Tibial artery (tissue), 4 donors: Measurements from ENCODE around the gene ALAS2.
"Not testable (repeated sequence)": the region's sequence is repeated elsewhere in the genome, so short reads cannot be mapped to it uniquely, and the experiment has no call there.

Experiments
- DNase-seq, 2 donors: peaks; one replicate each; pipeline ENCODE4 v3.0.0-alpha.2; 2019
- H3K27ac ChIP-seq, 2 donors: fragments of 200-600 bp; sonication (generic) in 1 of 2; 1 replicate in 1 of 2; 2 replicates in 1 of 2; pipeline ENCODE4 v1.5.1; 2018 to 2019; ENCODE audit warnings: mild to moderate bottlenecking in 1 of 2
- H3K27me3 ChIP-seq, 2 donors: fragments of 200-600 bp; sonication (generic) in 1 of 2; one replicate each; pipeline versions ENCODE4 v1.5.1 to v1.6.0; 2016 to 2019
- H3K36me3 ChIP-seq, 3 donors: fragments of 200-600 bp; sonication (generic) in 2 of 3; one replicate each; pipeline ENCODE4 v1.5.1; 2016 to 2019; ENCODE audit warnings: mild to moderate bottlenecking in 2 of 3
- H3K4me1 ChIP-seq, 4 donors: fragments of 200-600 bp; sonication (generic) in 2 of 4; 1 replicate in 3 of 4; 2 replicates in 1 of 4; pipeline ENCODE4 v1.5.1; 2016 to 2019
- H3K4me3 ChIP-seq, 2 donors: fragments of 200-600 bp; sonication (generic) in 1 of 2; 1 replicate in 1 of 2; 2 replicates in 1 of 2; pipeline ENCODE4 v1.5.1; 2018 to 2019; ENCODE audit warnings: mild to moderate bottlenecking in 2 of 2
- H3K9me3 ChIP-seq, 3 donors: fragments of 200-600 bp; sonication (generic) in 1 of 3; one replicate each; pipeline ENCODE4 v1.5.1; 2016 to 2019
- CTCF ChIP-seq, 2 experiments: fragments of 200-600 bp in 1 of 2; fragments of 450-650 bp in 1 of 2; IDR thresholded peaks; one replicate each; pipeline ENCODE4 v1.5.1; 2017 to 2019; ENCODE audit warnings: antibody characterized with exemption in 2 of 2, mild to moderate bottlenecking in 1 of 2, moderate library complexity in 1 of 2
- intact Hi-C: fragments of 100-400 bp; cut with DNase I; formaldehyde crosslinking; loops from one replicate; pipeline ENCODE4 v1.15.0; 2023; ENCODE audit warnings: low total_unique reads

ALAS2 gene

DNA sequence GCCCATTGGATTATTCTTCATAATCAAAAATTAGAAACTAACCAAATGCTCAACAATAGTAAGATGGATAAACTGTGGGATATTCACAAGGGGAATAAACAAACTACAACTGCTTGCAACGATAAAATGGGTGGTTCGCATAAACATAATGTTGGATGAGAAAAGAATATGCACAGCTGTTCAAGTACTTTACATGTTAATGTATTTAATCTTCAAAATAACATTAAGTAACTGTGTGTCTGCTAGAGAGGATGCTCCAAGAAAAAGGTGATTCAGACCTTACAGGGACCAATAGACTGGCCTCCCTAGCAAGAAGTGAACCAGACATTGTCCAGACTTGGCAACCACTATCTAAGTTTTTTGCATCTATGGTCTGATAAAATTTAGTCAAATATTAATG lies 39.1 kb downstream of the ALAS2 start:
- intact Hi-C loops = no loop called here
- Histone ChIP-seq H3K4me1 (no peaks in the 10 kb centered on the region), H3K36me3 (no peaks in the 10 kb centered on the region), H3K4me3 (no peak overlapping the region), H3K27ac (no peak overlapping the region), H3K27me3 (no peaks in the 10 kb centered on the region), H3K9me3 (no peaks in the 10 kb centered on the region)
- no peak for TF ChIP-seq CTCF (IDR thresholded peaks at IDR 0.05)
- no peak for DNase-seq

- intact Hi-C loops, H3K4me1 ChIP-seq: not testable (repeated sequence)
These were observed 47.5 kb downstream of the ALAS2 start for GRCh38 chrX:54983306-54983705.

DNA sequence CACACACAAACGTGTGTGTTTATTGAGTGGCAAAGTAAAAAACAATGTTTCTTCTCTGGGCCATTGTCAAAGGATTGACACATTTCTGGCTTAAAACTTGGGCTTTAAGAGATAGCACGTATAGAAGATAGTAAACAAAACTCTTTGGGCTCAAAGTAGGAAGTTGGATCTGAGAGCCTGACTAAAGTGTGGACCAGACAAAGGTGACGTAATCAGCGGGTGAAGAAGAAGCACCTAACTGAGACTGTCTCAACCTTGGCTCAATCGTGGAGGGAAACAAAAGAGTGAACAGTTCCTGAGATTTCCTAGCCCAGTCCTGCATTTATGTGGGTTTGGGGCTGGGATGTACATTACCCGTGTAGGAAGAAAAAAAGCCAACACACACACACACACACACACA lies 50.4 kb downstream of the ALAS2 start:
- no peaks in the 10 kb centered on the region for H3K4me1 ChIP-seq
- H3K27me3 ChIP-seq = no peaks in the 10 kb centered on the region
- DNase-seq = no peak
- TF ChIP-seq CTCF (IDR thresholded peaks at IDR 0.05) = no peak
- no peaks in the 10 kb centered on the region for H3K9me3 ChIP-seq
- no peak overlapping the region for H3K27ac ChIP-seq
- intact Hi-C loops = no loop called here
- no peaks in the 10 kb centered on the region for H3K36me3 ChIP-seq
- H3K4me3 ChIP-seq = no peak overlapping the region

More at GRCh38 chrX:54983306-54983705, 47.5 kb downstream of the ALAS2 start:
- not testable (repeated sequence) for DNase-seq, H3K27ac ChIP-seq, H3K4me3 ChIP-seq, H3K9me3 ChIP-seq, H3K36me3 ChIP-seq, H3K27me3 ChIP-seq

GRCh38 chrX:54979432-54979831 lies 51.3 kb downstream of the ALAS2 start:
- H3K4me3 ChIP-seq = no peak overlapping the region
- no peak overlapping the region for H3K27ac ChIP-seq
- no peak for TF ChIP-seq CTCF (IDR thresholded peaks at IDR 0.05)

DNA sequence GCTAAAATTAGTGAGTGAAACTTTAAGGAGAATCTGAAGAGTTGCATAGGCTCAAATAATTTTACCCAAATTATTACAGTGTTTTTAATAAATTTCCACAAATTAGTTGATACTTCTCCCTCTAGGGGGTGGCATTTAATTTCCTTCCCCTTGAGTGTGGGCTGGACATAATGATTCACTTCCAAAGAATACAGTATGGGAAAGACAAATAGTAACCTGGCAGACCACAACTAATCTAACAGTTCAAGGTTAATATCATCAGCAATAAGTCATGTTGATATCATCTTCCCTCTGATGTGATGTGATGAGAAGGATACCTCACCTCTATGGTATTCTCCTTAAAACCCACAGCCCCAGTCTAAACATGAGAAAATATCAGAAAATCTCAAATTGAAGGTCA lies 52.3 kb downstream of the ALAS2 start:
- Histone ChIP-seq H3K4me1 (no peaks in the 10 kb centered on the region), H3K36me3 (no peaks in the 10 kb centered on the region), H3K4me3 (no peak overlapping the region), H3K27ac (no peak overlapping the region), H3K27me3 (no peaks in the 10 kb centered on the region), H3K9me3 (peaks cover 0 to 6% (median 0%) of the 10 kb centered on the region in 3 donors)
- no peak for TF ChIP-seq CTCF (IDR thresholded peaks at IDR 0.05)
- intact Hi-C loops = no loop called here
- no peak for DNase-seq

More at GRCh38 chrX:54979432-54979831, 51.3 kb downstream of the ALAS2 start:
- Histone ChIP-seq H3K4me1 (no peaks in the 10 kb centered on the region), H3K36me3 (no peaks in the 10 kb centered on the region), H3K27me3 (no peaks in the 10 kb centered on the region), H3K9me3 (peaks cover 0 to under 1% (median 0%) of the 10 kb centered on the region in 3 donors)
- no peak for DNase-seq
- intact Hi-C loops = no loop called here

DNA sequence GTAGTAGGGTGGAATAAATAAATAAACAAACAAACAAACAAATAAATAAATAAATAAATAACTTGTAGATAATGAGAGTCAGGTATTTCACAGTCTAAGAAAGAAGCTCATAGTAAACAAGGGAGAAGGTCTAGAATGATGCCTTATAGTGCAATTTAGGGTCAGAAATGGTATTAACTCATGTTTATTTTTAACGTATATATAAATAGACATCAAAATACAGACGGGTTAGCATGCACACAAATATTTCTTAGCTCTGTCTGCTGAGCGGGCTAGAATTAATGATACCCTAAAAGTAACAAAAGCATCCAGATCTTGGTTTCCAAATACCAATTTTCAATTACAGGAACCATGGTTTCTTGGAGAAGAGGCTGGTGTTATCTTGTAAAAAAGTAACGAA lies 53.4 kb downstream of the ALAS2 start:
- no peak for TF ChIP-seq CTCF (IDR thresholded peaks at IDR 0.05)

More for the DNA sequence above, 53.4 kb downstream of the ALAS2 start:
- intact Hi-C loops = no loop called here
- no peaks in the 10 kb centered on the region for H3K36me3 ChIP-seq
- no peak for DNase-seq
- H3K4me3 ChIP-seq = no peak overlapping the region
- no peaks in the 10 kb centered on the region for H3K27me3 ChIP-seq
- H3K9me3 ChIP-seq = peaks cover 0 to 6% (median 0%) of the 10 kb centered on the region in 3 donors
- H3K27ac ChIP-seq = no peak overlapping the region
- H3K4me1 ChIP-seq = no peaks in the 10 kb centered on the region
